Kidney epithelial cell (primary cell): ENCODE data around the gene SLC26A4. TPM values are rescaled to one million over a fixed set of nuclear protein-coding genes. Genes with fewer than 3 reads are reported as not detected.

Experiments used
- DNase-seq: peaks from one replicate; pipeline ENCODE4 v3.0.0-alpha.2; 2010; ENCODE audit warnings: low read depth
- H3K27me3 ChIP-seq: 2 replicates; pipeline ENCODE4 v1.6.0; 2011; ENCODE audit warnings: low read length; ENCODE audit not compliant: control insufficient read depth, insufficient read depth
- H3K36me3 ChIP-seq: 2 replicates; pipeline ENCODE4 v1.5.1; 2011; ENCODE audit warnings: low read length; ENCODE audit not compliant: control insufficient read depth, insufficient read depth
- H3K4me3 ChIP-seq: 2 replicates; pipeline ENCODE4 v1.5.1; 2011; ENCODE audit warnings: low read depth, mild to moderate bottlenecking, control low read depth, low read length
- total RNA-seq: library from RNA; depleted of rRNA; stranded (reverse); fragments of >200 nt; gene quantifications from 2 replicates; pipeline ENCODE4 v1.2.3, GENCODE V29; 2015
- TF ChIP-seq, protein P1 (sequence below): IDR thresholded peaks from 2 replicates; pipeline ENCODE4 v1.5.1; 2011; ENCODE audit warnings: mild to moderate bottlenecking, moderate library complexity, low read length, control low read depth, inconsistent platforms; ENCODE audit not compliant: insufficient read depth, poor library complexity, severe bottlenecking

Gene SLC26A4
- total RNA-seq, 1 donor from 2014 or later, result 0.25 TPM

- TF ChIP-seq, protein P1, sequence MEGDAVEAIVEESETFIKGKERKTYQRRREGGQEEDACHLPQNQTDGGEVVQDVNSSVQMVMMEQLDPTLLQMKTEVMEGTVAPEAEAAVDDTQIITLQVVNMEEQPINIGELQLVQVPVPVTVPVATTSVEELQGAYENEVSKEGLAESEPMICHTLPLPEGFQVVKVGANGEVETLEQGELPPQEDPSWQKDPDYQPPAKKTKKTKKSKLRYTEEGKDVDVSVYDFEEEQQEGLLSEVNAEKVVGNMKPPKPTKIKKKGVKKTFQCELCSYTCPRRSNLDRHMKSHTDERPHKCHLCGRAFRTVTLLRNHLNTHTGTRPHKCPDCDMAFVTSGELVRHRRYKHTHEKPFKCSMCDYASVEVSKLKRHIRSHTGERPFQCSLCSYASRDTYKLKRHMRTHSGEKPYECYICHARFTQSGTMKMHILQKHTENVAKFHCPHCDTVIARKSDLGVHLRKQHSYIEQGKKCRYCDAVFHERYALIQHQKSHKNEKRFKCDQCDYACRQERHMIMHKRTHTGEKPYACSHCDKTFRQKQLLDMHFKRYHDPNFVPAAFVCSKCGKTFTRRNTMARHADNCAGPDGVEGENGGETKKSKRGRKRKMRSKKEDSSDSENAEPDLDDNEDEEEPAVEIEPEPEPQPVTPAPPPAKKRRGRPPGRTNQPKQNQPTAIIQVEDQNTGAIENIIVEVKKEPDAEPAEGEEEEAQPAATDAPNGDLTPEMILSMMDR, result no peak
- no peaks in the 10 kb centered on the region for H3K36me3 ChIP-seq
- H3K4me3 ChIP-seq, result no peak overlapping the region
- no peak for DNase-seq
- H3K27me3 ChIP-seq, result no peaks in the 10 kb centered on the region
These were observed 50.7 kb downstream of the SLC26A4 start for GRCh38 chr7:107711301-107711700.

GRCh38 chr7:107712025-107712424 is 51.4 kb downstream of the SLC26A4 start:
- TF ChIP-seq, protein P1, result no peak
- H3K27me3 ChIP-seq, result no peaks in the 10 kb centered on the region
- no peak for DNase-seq
- H3K36me3 ChIP-seq, result no peaks in the 10 kb centered on the region
- H3K4me3 ChIP-seq, result no peak overlapping the region

GRCh38 chr7:107712896-107713295 is 52.3 kb downstream of the SLC26A4 start:
- no peak overlapping the region for H3K4me3 ChIP-seq
- no peaks in the 10 kb centered on the region for H3K27me3 ChIP-seq
- DNase-seq, result no peak
- TF ChIP-seq, protein P1, result no peak
- no peaks in the 10 kb centered on the region for H3K36me3 ChIP-seq

- TF ChIP-seq, protein P1, result no peak
- DNase-seq, result no peak
- no peak overlapping the region for H3K4me3 ChIP-seq
- H3K36me3 ChIP-seq, result no peaks in the 10 kb centered on the region
- H3K27me3 ChIP-seq, result no peaks in the 10 kb centered on the region
These were observed 54.9 kb downstream of the SLC26A4 start for GRCh38 chr7:107715531-107715930.

GRCh38 chr7:107718456-107719193 is 58.0 kb downstream of the SLC26A4 start:
- TF ChIP-seq, protein P1, result no peak

DNA sequence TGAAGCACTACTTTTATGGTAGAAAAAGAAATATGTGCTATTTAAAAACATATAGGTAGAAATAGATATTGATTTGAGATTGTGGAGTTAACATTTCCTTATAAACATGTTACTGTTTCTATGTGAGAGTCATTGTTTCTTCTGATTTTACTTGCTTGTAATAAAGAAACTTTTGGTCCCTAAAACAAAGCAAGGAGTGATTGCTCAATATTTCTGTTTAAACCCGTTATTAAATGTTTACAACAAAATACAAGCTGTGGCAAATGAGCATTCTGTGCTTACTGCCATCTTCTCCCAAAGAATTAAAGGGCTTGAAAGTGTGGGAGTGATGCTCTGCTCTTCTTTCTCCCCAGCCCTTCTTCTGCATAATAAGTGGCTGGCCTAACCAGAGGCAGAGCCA is 60.7 kb downstream of the SLC26A4 start:
- no peak for DNase-seq
- no peaks in the 10 kb centered on the region for H3K36me3 ChIP-seq
- TF ChIP-seq, protein P1, result no peak

More at GRCh38 chr7:107718456-107719193, 58.0 kb downstream of the SLC26A4 start:
- no peak overlapping the region for H3K4me3 ChIP-seq
- no peaks in the 10 kb centered on the region for H3K27me3 ChIP-seq
- no peak for DNase-seq
- H3K36me3 ChIP-seq, result no peaks in the 10 kb centered on the region

More for the DNA sequence above, 60.7 kb downstream of the SLC26A4 start:
- no peaks in the 10 kb centered on the region for H3K27me3 ChIP-seq
- no peak overlapping the region for H3K4me3 ChIP-seq
